Measurements from ENCODE around the gene AIRE. TPM values are rescaled to one million over a fixed set of nuclear protein-coding genes. Genes with fewer than 3 reads are reported as not detected.
A peak's percentile ranks its signal among the peaks of the same experiment; 100 is the strongest.

AIRE gene
- total and polyA plus RNA-seq, 4 experiments from 2014 or later = 0.32 to 2.3 TPM; not detected in 2

- DNase-seq = no peak
- ChIA-PET CTCF (ENCODE audit: partially characterized antibody) (no interaction called here), POLR2A (ENCODE audit: partially characterized antibody) (no interaction called here)
- Histone ChIP-seq H3K9me3 (ENCODE audit: control insufficient read depth in 1 of 2, low read length in 2 of 2) (no peaks in the 10 kb centered on the region), H3K4me3 (ENCODE audit: low read length in 2 of 2) (no peak overlapping the region), H3K27ac (ENCODE audit: low read depth, low read length) (no peak overlapping the region), H3K27me3 (ENCODE audit: insufficient read depth, low read length) (no peaks in the 10 kb centered on the region), H3K4me1 (ENCODE audit: insufficient read depth, low read length) (peaks cover 34% of the 10 kb centered on the region), H3K36me3 (ENCODE audit: insufficient read depth, low read length) (no peaks in the 10 kb centered on the region)
- intact Hi-C loops (cut with micrococcal nuclease) = no loop called here
- Mint-ChIP-seq H3K4me3 (peak overlapping the region in 6 of 8 donors; percentile 31 to 64 (median 46)), H3K27me3 (no peaks in the 10 kb centered on the region), H3K36me3 (no peaks in the 10 kb centered on the region), H3K27ac (peak overlapping the region in 4 of 7 donors; percentile 35 to 69 (median 52)), H3K9me3 (no peaks in the 10 kb centered on the region), H3K4me1 (peaks cover 6 to 27% (median 12%) of the 10 kb centered on the region in 4 donors)
These were observed 4.8 kb downstream of the AIRE start for GRCh38 chr21:44290327-44291077.

GRCh38 chr21:44291078-44291935, 5.6 kb downstream of the AIRE start:
- no peaks in the 10 kb centered on the region for H3K36me3 ChIP-seq (ENCODE audit: insufficient read depth, low read length)
- H3K27me3 Mint-ChIP-seq = no peaks in the 10 kb centered on the region
- no peak overlapping the region for H3K4me3 ChIP-seq (ENCODE audit: low read length in 2 of 2)
- H3K9me3 ChIP-seq (ENCODE audit: control insufficient read depth in 1 of 2, low read length in 2 of 2) = no peaks in the 10 kb centered on the region
- H3K4me1 Mint-ChIP-seq = peaks cover 6 to 28% (median 14%) of the 10 kb centered on the region in 4 donors
- intact Hi-C loops (cut with micrococcal nuclease) = no loop called here
- H3K4me3 Mint-ChIP-seq = peak overlapping the region in 5 of 8 donors; percentile 36 to 63 (median 41)
- no peaks in the 10 kb centered on the region for H3K36me3 Mint-ChIP-seq
- peak overlapping the region in 2 of 7 donors; percentile 35 to 46 for H3K27ac Mint-ChIP-seq
- H3K9me3 Mint-ChIP-seq = no peaks in the 10 kb centered on the region
- H3K27ac ChIP-seq (ENCODE audit: low read depth, low read length) = no peak overlapping the region
- CTCF ChIA-PET (ENCODE audit: partially characterized antibody) = interaction anchor here (0.5 kb wide), 1 partner anchor 1682 kb away, joined by 3 read pairs; no protein-coding TSS in a partner anchor
- POLR2A ChIA-PET (ENCODE audit: partially characterized antibody) = no interaction called here
- peak in 1 of 5 donors; percentile 32 for DNase-seq
- H3K27me3 ChIP-seq (ENCODE audit: insufficient read depth, low read length) = no peaks in the 10 kb centered on the region
- H3K4me1 ChIP-seq (ENCODE audit: insufficient read depth, low read length) = peaks cover 36% of the 10 kb centered on the region

DNA sequence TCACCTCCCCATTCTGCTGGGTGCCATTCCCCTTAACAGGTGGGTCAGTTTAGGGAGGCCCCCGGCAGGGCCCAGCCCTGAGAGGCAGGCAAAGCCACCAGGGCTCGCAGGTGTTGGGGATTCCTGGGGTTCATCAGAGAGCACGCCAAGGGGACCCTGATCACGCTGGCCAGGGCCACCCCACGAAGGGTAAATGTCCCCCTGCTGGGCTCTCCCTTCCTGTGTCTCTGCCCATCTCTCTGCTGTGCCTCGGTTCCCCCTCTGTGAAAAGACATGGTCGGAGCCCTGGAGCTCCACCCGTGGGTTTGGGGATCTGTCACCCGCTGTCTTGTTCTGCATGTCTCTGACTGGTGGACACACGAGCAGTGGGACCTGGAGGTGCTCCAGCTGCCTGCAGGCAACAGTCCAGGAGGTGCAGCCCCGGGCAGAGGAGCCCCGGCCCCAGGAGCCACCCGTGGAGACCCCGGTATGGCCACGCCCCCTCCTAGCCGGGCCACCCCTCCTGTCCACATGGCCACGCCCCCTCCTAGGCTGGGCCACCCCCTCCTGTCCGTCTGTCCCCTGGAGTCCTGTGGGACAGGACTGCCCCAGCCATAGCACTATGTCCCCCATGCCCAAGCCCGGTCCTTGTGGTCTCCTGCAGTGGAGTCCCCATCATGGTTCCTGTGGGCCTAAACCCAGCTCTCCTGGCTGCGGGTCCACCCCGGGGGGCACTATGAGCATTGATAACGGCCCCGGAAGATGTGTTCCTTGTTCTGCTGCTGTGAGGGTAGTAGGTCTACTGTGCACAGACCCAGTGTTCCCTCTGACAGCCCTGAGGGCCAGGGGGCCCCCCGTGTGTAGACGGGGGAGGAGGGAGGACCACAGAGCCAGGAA, 6.5 kb downstream of the AIRE start:
- H3K9me3 Mint-ChIP-seq = no peaks in the 10 kb centered on the region
- CTCF ChIA-PET (ENCODE audit: partially characterized antibody) = interaction anchor here (0.5 kb wide), 1 partner anchor 1681 kb away, joined by 3 read pairs; no protein-coding TSS in a partner anchor

DNA sequence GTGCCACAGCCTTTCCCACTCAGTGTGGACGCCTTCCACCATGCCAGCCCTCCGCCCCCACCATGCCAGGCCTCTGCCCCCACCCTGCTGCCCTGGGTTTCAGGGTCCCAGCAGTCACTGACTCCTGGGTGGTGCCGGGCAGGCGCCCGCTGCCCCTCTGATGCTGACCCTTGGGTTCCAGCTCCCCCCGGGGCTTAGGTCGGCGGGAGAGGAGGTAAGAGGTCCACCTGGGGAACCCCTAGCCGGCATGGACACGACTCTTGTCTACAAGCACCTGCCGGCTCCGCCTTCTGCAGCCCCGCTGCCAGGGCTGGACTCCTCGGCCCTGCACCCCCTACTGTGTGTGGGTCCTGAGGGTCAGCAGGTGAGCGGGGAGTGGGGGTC, 7.1 kb downstream of the AIRE start:
- peak in 1 of 5 donors; percentile 33 for DNase-seq
- Histone ChIP-seq H3K36me3 (ENCODE audit: insufficient read depth, low read length) (no peaks in the 10 kb centered on the region), H3K4me3 (ENCODE audit: low read length in 2 of 2) (no peak overlapping the region), H3K27me3 (ENCODE audit: insufficient read depth, low read length) (no peaks in the 10 kb centered on the region), H3K4me1 (ENCODE audit: insufficient read depth, low read length) (peaks cover 43% of the 10 kb centered on the region), H3K9me3 (ENCODE audit: control insufficient read depth in 1 of 2, low read length in 2 of 2) (no peaks in the 10 kb centered on the region), H3K27ac (ENCODE audit: low read depth, low read length) (no peak overlapping the region)
- Mint-ChIP-seq H3K36me3 (no peaks in the 10 kb centered on the region), H3K9me3 (no peaks in the 10 kb centered on the region), H3K4me3 (peak overlapping the region in 4 of 8 donors; percentile 27 to 76 (median 48)), H3K4me1 (peaks cover 7 to 33% (median 19%) of the 10 kb centered on the region in 4 donors), H3K27me3 (no peaks in the 10 kb centered on the region), H3K27ac (peak overlapping the region in 1 of 7 donors; percentile 47)
- ChIA-PET CTCF (ENCODE audit: partially characterized antibody) (no interaction called here), POLR2A (ENCODE audit: partially characterized antibody) (no interaction called here)
- intact Hi-C loops (cut with micrococcal nuclease) = no loop called here

More for the DNA sequence above, 6.5 kb downstream of the AIRE start:
- Mint-ChIP-seq H3K27me3 (no peaks in the 10 kb centered on the region), H3K4me3 (peak overlapping the region in 7 of 8 donors; percentile 27 to 72 (median 65)), H3K4me1 (peaks cover 6 to 29% (median 14%) of the 10 kb centered on the region in 4 donors), H3K36me3 (no peaks in the 10 kb centered on the region), H3K27ac (peak overlapping the region in 3 of 7 donors; percentile 47 to 64 (median 55))
- Histone ChIP-seq H3K9me3 (ENCODE audit: control insufficient read depth in 1 of 2, low read length in 2 of 2) (no peaks in the 10 kb centered on the region), H3K27me3 (ENCODE audit: insufficient read depth, low read length) (no peaks in the 10 kb centered on the region), H3K4me1 (ENCODE audit: insufficient read depth, low read length) (peaks cover 36% of the 10 kb centered on the region), H3K4me3 (ENCODE audit: low read length in 2 of 2) (no peak overlapping the region), H3K36me3 (ENCODE audit: insufficient read depth, low read length) (no peaks in the 10 kb centered on the region), H3K27ac (ENCODE audit: low read depth, low read length) (no peak overlapping the region)
- POLR2A ChIA-PET (ENCODE audit: partially characterized antibody) = no interaction called here
- peak in 1 of 5 donors; percentile 22 for DNase-seq
- intact Hi-C loops (cut with micrococcal nuclease) = no loop called here

DNA sequence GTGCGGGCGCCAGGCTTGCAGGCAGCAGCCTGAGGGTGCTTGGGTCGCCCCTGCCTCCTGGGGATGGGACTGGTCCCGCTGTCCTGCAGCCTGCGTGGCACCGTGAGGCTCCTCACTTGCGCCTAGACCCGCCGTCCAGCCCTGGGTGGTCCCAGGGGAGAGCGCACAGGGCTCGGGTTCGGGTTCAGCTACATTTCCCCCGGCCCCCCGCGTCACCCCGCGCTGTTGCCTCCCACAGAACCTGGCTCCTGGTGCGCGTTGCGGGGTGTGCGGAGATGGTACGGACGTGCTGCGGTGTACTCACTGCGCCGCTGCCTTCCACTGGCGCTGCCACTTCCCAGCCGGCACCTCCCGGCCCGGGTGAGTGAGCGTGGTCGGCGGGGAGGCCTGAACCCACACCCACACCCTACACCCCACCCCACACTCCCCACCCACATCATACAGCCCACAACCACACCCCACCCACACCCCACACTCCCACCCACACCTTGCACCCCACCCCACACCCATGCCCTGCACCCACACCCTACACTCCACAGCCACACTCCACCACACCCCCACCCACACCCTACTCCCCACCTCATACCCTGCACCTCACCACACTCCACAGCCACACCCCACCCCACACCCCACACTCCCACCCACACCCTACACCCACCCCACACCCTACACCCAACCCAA, 8.0 kb downstream of the AIRE start:
- peak overlapping the region in 5 of 8 donors; percentile 48 to 71 (median 53) for H3K4me3 Mint-ChIP-seq
- CTCF ChIA-PET (ENCODE audit: partially characterized antibody) = no interaction called here

DNA sequence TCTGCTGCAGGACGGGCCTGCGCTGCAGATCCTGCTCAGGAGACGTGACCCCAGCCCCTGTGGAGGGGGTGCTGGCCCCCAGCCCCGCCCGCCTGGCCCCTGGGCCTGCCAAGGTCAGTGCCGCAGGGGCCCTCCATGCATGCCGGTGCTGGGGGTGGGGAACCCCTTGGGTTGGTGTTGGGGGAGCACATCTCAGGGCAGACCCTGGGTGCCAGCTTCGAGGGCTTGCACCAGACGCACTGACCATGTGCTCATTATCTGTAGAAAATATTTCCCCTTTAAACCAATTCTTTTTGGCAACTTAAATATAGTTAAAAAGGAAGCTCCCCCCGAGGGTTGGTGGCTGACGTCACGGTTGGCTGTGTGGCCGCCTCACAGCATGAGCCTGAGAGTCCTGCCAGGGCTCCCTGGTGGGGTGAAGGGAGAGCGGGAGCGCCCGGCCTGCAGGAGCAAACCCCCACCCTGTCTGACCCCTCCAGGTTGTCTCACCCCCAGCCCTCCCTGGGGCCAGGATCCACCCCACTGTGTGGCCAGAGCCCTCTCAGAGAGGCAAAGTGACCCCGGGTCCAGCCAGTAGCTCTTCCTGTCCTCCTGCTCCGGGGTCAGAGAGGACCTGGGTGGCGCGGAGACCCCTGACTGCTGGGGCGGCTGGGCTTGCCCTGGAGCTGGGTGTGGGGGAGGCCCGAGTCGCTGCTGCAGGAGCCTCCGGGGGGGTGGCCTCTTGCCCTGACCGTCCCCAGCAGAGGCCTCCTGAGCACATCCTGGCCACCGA, 8.9 kb downstream of the AIRE start:
- peak overlapping the region in 2 of 8 donors; percentile 38 to 59 for H3K4me3 Mint-ChIP-seq
- H3K9me3 ChIP-seq (ENCODE audit: control insufficient read depth in 1 of 2, low read length in 2 of 2) = no peaks in the 10 kb centered on the region
- peaks cover 0 to 2% (median 0%) of the 10 kb centered on the region in 8 donors for H3K9me3 Mint-ChIP-seq
- H3K4me1 Mint-ChIP-seq = peaks cover 18 to 45% (median 33%) of the 10 kb centered on the region in 4 donors
- ChIA-PET POLR2A (ENCODE audit: partially characterized antibody) (interaction anchor here (1.0 kb wide), 1 partner anchor 9 kb away, joined by 3 read pairs; no protein-coding TSS in a partner anchor), CTCF (ENCODE audit: partially characterized antibody) (no interaction called here)
- intact Hi-C loops (cut with micrococcal nuclease) = no loop called here
- no peaks in the 10 kb centered on the region for H3K27me3 Mint-ChIP-seq
- peak overlapping the region in 4 of 7 donors; percentile 29 to 67 (median 55) for H3K27ac Mint-ChIP-seq
- H3K27me3 ChIP-seq (ENCODE audit: insufficient read depth, low read length) = no peaks in the 10 kb centered on the region
- no peak overlapping the region for H3K4me3 ChIP-seq (ENCODE audit: low read length in 2 of 2)
- DNase-seq = peak; percentile 15 to 56 (median 27)
- no peaks in the 10 kb centered on the region for H3K36me3 ChIP-seq (ENCODE audit: insufficient read depth, low read length)
- H3K36me3 Mint-ChIP-seq = peaks cover 0 to 3% of the 10 kb centered on the region in 2 donors
- H3K4me1 ChIP-seq (ENCODE audit: insufficient read depth, low read length) = peaks cover 59% of the 10 kb centered on the region
- no peak overlapping the region for H3K27ac ChIP-seq (ENCODE audit: low read depth, low read length)

More for the DNA sequence above, 8.0 kb downstream of the AIRE start:
- no peaks in the 10 kb centered on the region for H3K36me3 Mint-ChIP-seq
- no peaks in the 10 kb centered on the region for H3K27me3 ChIP-seq (ENCODE audit: insufficient read depth, low read length)
- no peak overlapping the region for H3K27ac ChIP-seq (ENCODE audit: low read depth, low read length)
- POLR2A ChIA-PET (ENCODE audit: partially characterized antibody) = interaction anchor here (1.0 kb wide), 1 partner anchor 10 kb away, joined by 3 read pairs; no protein-coding TSS in a partner anchor
- peaks cover 52% of the 10 kb centered on the region for H3K4me1 ChIP-seq (ENCODE audit: insufficient read depth, low read length)
- no peaks in the 10 kb centered on the region for H3K9me3 ChIP-seq (ENCODE audit: control insufficient read depth in 1 of 2, low read length in 2 of 2)
- no peak overlapping the region for H3K4me3 ChIP-seq (ENCODE audit: low read length in 2 of 2)
- DNase-seq = peak; percentile 43 to 63 (median 57)
- intact Hi-C loops (cut with micrococcal nuclease) = no loop called here
- no peaks in the 10 kb centered on the region for H3K27me3 Mint-ChIP-seq
- H3K27ac Mint-ChIP-seq = peak overlapping the region in 1 of 7 donors; percentile 23
- peaks cover 0 to 1% (median 0%) of the 10 kb centered on the region in 8 donors for H3K9me3 Mint-ChIP-seq
- H3K4me1 Mint-ChIP-seq = peaks cover 13 to 37% (median 27%) of the 10 kb centered on the region in 4 donors
- no peaks in the 10 kb centered on the region for H3K36me3 ChIP-seq (ENCODE audit: insufficient read depth, low read length)

Data from CD4-positive, alpha-beta memory T cell (primary cell).